ENCODE measurements around the gene RAMP3.

DNA sequence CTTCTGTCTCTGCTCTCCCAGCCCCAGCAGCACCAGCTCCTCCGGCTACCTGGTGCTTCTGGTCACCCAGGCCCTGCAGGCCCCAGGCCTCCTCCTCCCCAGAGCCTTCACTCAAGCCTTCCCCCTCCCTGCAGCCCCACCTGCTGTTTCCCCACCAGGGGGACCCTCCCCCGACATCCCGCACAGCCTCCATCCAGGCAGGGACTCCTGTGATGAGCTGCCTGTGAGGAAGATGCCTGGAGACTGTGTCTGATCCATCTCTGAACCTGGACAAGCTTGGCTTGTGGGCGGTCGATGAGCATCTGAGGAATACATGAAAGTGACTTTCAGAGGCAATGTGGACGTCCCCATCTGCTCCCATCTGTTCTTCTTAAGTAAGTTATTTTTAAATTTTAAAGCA lies 45.0 kb downstream of the RAMP3 start:
- TF ChIP-seq EP300 (IDR thresholded peaks at IDR 0.05) = no peak
- TF ChIP-seq, protein P1, sequence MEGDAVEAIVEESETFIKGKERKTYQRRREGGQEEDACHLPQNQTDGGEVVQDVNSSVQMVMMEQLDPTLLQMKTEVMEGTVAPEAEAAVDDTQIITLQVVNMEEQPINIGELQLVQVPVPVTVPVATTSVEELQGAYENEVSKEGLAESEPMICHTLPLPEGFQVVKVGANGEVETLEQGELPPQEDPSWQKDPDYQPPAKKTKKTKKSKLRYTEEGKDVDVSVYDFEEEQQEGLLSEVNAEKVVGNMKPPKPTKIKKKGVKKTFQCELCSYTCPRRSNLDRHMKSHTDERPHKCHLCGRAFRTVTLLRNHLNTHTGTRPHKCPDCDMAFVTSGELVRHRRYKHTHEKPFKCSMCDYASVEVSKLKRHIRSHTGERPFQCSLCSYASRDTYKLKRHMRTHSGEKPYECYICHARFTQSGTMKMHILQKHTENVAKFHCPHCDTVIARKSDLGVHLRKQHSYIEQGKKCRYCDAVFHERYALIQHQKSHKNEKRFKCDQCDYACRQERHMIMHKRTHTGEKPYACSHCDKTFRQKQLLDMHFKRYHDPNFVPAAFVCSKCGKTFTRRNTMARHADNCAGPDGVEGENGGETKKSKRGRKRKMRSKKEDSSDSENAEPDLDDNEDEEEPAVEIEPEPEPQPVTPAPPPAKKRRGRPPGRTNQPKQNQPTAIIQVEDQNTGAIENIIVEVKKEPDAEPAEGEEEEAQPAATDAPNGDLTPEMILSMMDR (IDR thresholded peaks at IDR 0.05) = no peak
